Calu3 (cell line): ENCODE results near the gene RIBC2. TPM values are rescaled to one million over a fixed set of nuclear protein-coding genes. Genes with fewer than 3 reads are reported as not detected.

Experiments used
- BruUV-seq: library from RNA; stranded (reverse); fragments of 400-500 nt; replicated peaks from 2 replicates; lab custom pipeline; 2021; lab: Mats Ljungman, UMichigan
- CTCF ChIA-PET: fragments of 300-600 bp; sonication (Branson Sonifier 250); formaldehyde crosslinking; loops from one replicate; lab custom pipeline; 2022; ENCODE audit warnings: antibody characterized with exemption; lab: Charles Lee
- DNase-seq: peaks from one replicate; pipeline ENCODE4 v3.0.0; 2022
- H3K27ac Mint-ChIP-seq: one replicate; pipeline ENCODE4 v1.8.0; 2022; ENCODE audit warnings: mixed read lengths; ENCODE audit not compliant: unreplicated experiment
- H3K27me3 Mint-ChIP-seq: one replicate; pipeline ENCODE4 v1.8.0; 2022; ENCODE audit warnings: mixed read lengths; ENCODE audit not compliant: unreplicated experiment
- H3K36me3 Mint-ChIP-seq: one replicate; pipeline ENCODE4 v1.8.0; 2022; ENCODE audit warnings: mild to moderate bottlenecking, moderate library complexity, mixed read lengths; ENCODE audit not compliant: insufficient read depth, unreplicated experiment
- H3K4me1 Mint-ChIP-seq: one replicate; pipeline ENCODE4 v1.8.0; 2022; ENCODE audit warnings: mild to moderate bottlenecking, low read depth, mixed read lengths; ENCODE audit not compliant: unreplicated experiment
- H3K4me3 Mint-ChIP-seq: one replicate; pipeline ENCODE4 v1.8.0; 2022; ENCODE audit warnings: mild to moderate bottlenecking, low read depth, moderate library complexity, mixed read lengths; ENCODE audit not compliant: unreplicated experiment
- H3K9me3 Mint-ChIP-seq: one replicate; pipeline ENCODE4 v1.8.0; 2022; ENCODE audit warnings: low read depth, mixed read lengths; ENCODE audit not compliant: unreplicated experiment
- CTCF ChIP-seq: fragments of 200-600 bp; IDR thresholded peaks from one replicate; pipeline ENCODE4 v1.8.0; 2022; ENCODE audit warnings: antibody characterized with exemption; ENCODE audit not compliant: unreplicated experiment
- intact Hi-C: fragments of 100-400 bp; cut with micrococcal nuclease; formaldehyde crosslinking; loops from one replicate; pipeline ENCODE4 v1.10.0; 2022; ENCODE audit not compliant: unreplicated experiment
- total RNA-seq: library from RNA; stranded (reverse); gene quantifications from 2 replicates; pipeline ENCODE4 v1.2.3, GENCODE V29; 2022

RIBC2 gene
- total RNA-seq, 1 experiment from 2014 or later = 4.5 TPM

GRCh38 chr22:45465633-45466032 is 52.1 kb downstream of the RIBC2 start:
- no peak for DNase-seq
- H3K27me3 Mint-ChIP-seq = peaks cover 30% of the 10 kb centered on the region
- H3K36me3 Mint-ChIP-seq = no peaks in the 10 kb centered on the region
- CTCF ChIA-PET = no interaction called here
- no peak for TF ChIP-seq CTCF
- intact Hi-C loops = no loop called here
- no peak overlapping the region for H3K27ac Mint-ChIP-seq
- BruUV-seq = no TSS peak
- H3K9me3 Mint-ChIP-seq = peaks cover 4% of the 10 kb centered on the region
- no peaks in the 10 kb centered on the region for H3K4me1 Mint-ChIP-seq
- no peak overlapping the region for H3K4me3 Mint-ChIP-seq

DNA sequence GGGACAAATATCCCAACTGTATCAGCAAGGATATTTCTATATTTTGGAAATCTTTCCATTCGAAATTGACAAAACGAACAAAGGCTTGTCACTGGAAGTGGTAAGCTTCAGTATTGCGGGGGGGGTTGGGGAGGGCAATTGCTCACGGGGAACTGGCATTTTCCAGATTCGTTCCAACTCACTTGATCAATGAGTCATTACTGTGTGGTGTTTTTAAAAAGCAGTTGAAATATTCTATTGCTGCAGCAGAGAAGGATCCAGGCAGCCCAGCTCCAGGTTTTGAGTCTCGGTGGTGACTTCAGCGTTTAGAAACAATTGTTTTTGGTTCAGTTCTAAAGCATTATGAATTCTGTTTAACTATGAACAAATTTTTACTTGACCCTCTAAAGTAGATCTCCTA is 55.4 kb downstream of the RIBC2 start:
- Mint-ChIP-seq H3K9me3 (peaks cover 4% of the 10 kb centered on the region), H3K27ac (no peak overlapping the region), H3K4me3 (no peak overlapping the region), H3K4me1 (no peaks in the 10 kb centered on the region), H3K27me3 (peaks cover 28% of the 10 kb centered on the region), H3K36me3 (no peaks in the 10 kb centered on the region)
- BruUV-seq = no TSS peak
- DNase-seq = no peak
- intact Hi-C loops = no loop called here
- CTCF ChIA-PET = interaction anchor here (0.6 kb wide), 1 partner anchor 57 kb away, joined by 3 read pairs; no protein-coding TSS in a partner anchor
- no peak for TF ChIP-seq CTCF

GRCh38 chr22:45469281-45470073 is 56.0 kb downstream of the RIBC2 start:
- no TSS peak for BruUV-seq
- peaks cover under 1% of the 10 kb centered on the region for H3K9me3 Mint-ChIP-seq
- no peak for DNase-seq
- peaks cover 22% of the 10 kb centered on the region for H3K27me3 Mint-ChIP-seq
- H3K4me1 Mint-ChIP-seq = no peaks in the 10 kb centered on the region
- H3K27ac Mint-ChIP-seq = no peak overlapping the region
- CTCF ChIA-PET = interaction anchor here (0.6 kb wide), 1 partner anchor 508 kb away, joined by 9 read pairs; the partner anchor contains the start of gene WNT7B
- intact Hi-C loops = no loop called here
- no peaks in the 10 kb centered on the region for H3K36me3 Mint-ChIP-seq
- no peak for TF ChIP-seq CTCF
- no peak overlapping the region for H3K4me3 Mint-ChIP-seq

DNA sequence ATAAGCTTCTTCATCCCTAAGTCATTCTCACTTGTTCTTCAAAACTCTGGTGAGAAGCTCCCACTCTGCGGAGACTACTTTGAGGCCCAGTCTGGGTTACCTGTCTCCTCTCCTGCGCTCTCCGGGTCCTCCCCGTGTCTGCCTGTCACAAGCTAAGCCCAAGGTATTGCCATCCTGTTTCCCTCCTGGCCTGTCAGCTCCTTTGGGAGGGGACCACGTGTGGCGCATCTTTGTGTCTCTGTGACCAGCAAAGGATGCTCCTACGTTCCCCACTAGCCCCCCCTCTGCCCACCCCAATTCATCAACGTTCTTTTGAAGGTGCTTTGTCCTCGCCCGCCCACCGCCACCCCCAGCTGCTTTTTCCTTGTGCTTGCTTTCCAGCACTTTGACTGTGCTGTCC is 57.4 kb downstream of the RIBC2 start:
- Mint-ChIP-seq H3K27ac (no peak overlapping the region), H3K4me1 (no peaks in the 10 kb centered on the region), H3K4me3 (no peak overlapping the region), H3K36me3 (no peaks in the 10 kb centered on the region), H3K27me3 (peaks cover 26% of the 10 kb centered on the region), H3K9me3 (no peaks in the 10 kb centered on the region)
- no peak for DNase-seq
- BruUV-seq = no TSS peak
- no peak for TF ChIP-seq CTCF
- CTCF ChIA-PET = interaction anchor here (0.5 kb wide), 1 partner anchor 561 kb away, joined by 5 read pairs; no protein-coding TSS in a partner anchor
- intact Hi-C loops = no loop called here
